Activated CD8-positive, alpha-beta memory T cell treated with anti-CD3 and anti-CD28 coated beads, Interleukin-2, amount 50 U/mL, for 24 hours (primary cell): ENCODE measurements around the gene MAP3K5.
"Not testable (repeated sequence)": the region's sequence is repeated elsewhere in the genome, so short reads cannot be mapped to it uniquely, and the experiment has no call there.

ENCODE experiments used
- DNase-seq: peaks from one replicate; pipeline ENCODE4 v3.0.0-alpha.2; 2020; ENCODE audit errors: extremely low read depth

The MAP3K5 gene

GRCh38 chr6:136725124-136725523 lies 67.2 kb downstream of the MAP3K5 start:
- no peak for DNase-seq

DNA sequence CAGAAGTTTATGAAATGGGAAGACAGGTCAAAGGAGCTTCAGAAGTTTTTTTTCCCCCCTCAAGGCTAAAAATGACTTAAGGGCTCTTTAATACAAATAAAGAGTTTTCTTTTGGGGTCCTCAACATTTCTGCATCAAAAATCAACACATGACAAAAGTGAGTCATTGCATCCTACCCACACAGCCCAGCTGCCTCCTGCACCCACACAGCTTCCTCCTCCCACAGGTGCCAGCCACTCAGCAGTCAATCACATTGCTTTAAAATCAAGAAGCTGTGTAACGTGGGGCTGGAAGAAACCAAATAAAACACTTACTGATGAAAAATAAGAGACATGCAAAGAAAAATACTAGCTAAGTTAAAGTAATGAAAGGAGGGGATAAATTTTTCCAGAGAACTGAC lies 68.5 kb downstream of the MAP3K5 start:
- DNase-seq, result no peak

DNA sequence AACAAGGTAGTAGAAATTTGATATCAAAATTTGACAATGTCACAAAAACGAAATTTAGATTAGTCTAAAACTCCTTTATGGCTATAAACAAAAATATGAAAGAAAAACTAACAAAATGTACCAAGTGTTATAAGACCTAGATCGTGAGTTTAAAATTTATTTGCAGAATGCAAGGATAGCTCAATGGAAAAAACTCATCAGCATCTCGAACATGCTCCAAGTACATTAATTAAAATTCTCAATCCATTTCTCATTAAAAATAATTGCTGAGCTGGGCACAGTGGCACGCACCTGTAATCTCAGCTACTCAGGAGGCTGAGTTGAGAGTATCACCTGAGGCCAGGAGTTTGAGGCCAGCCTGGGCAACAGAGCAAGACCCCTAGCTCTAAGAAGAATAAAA lies 70.8 kb downstream of the MAP3K5 start:
- no peak for DNase-seq

DNA sequence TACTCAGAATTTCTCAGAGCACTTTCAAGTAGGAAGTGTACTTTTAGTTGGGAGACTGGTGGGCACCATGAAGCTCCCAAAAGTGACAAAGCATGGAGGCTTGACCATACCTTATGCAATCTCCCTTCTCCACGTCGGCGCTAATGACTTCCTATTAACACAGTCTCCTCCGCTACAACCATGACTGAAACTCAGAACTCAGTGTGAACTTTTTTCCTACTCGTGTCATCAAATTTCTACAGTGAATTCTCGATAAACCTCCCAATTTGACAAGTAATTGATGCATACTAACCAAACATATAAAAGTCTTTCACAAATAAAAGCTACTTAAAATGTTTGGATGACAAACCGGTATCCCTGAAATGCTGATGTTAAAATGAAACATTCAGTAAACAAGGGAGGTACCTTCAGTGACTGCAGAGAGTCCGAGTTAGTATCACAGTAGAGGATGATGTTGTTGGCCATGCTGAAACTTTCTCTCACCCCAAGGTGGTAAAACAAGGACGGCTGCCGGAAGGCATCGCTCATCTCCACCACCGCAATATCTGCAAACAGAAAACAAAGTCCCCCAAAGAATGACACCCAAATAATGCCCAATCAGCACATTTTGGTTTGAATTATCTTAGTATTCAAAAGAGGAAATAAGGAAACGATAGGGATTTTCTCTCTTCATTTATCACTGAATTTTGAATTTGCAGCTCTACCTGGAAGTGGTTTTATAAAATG lies 72.1 kb downstream of the MAP3K5 start:
- DNase-seq, result no peak

- DNase-seq, result no peak
These were observed 72.8 kb downstream of the MAP3K5 start for GRCh38 chr6:136719280-136720044.

DNA sequence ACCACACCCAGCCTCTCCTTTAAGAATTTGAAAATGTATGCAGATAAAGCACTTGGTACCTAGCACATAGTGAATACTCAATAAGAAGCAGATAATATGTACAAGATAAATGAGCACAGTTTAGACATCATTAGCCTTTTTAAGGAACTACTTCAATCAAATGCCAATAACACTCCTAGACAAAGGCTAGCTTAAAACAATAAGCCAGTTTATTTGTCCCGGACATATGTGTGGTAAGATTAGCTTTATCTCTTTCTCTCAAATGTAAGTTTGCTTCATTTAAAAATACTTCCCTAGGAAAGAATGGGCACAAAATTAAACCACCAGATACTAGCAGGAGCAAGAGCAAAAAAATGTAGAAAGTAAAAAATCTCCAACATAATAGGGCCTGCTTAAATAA lies 73.8 kb downstream of the MAP3K5 start:
- DNase-seq, result no peak

- no peak for DNase-seq
These were observed 74.6 kb downstream of the MAP3K5 start for GRCh38 chr6:136717716-136717990.

- no peak for DNase-seq
These were observed 75.2 kb downstream of the MAP3K5 start for GRCh38 chr6:136716917-136717715.

GRCh38 chr6:136712642-136713041 lies 79.6 kb downstream of the MAP3K5 start:
- not testable (repeated sequence) for DNase-seq

GRCh38 chr6:136711644-136712043 lies 80.6 kb downstream of the MAP3K5 start:
- DNase-seq, result no peak

DNA sequence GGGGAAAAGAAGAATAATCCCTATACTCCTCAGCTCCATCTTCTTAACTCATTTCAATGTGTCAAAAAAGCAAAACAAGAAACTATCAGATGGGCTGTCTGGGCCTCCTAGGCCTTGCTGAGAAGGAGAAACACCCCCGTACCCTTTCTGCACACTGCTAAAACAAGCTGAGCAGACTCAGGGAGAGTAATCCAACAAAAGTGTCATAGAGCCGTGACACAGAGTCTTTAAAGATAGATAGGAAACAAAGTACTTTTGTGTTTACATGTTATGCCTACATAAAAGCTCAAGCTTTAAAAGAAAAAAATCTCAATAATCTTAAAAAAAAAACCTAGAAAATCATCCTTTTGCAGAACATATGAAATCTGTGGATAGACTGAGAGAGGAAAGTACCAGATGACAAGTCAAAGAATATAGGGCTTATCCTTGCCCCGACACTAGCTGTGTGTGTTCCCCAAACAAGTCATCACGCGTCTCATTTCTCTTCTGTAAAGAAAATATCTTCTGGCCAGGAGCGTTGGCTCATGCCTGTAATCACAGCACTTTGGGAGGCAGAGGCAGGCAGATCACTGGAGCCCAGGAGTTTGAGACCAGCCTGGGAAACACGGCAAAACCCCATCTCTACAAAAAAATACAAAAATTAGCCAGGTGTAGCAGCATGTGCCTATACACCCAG lies 81.3 kb downstream of the MAP3K5 start:
- no peak for DNase-seq

- no peak for DNase-seq
These were observed 82.8 kb downstream of the MAP3K5 start for GRCh38 chr6:136709429-136709828.

DNA sequence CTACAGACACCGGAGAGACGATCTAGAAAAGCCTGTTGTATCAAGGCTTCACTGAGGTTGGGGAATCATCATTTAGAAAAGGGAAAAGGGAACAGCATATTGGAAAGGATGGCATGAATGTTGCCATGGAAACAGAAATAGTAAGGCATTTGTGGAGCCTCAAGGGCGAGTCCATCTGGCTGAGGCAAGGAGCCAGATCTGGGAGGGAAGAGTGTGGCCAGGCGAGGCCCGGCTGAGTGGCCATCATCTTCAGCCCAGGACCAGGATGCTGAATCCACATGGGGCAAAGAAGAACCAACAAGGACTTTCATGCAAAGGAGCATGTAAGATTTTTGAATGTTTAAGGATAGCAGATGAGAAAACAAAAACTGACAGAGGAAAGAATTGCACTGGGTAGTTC lies 85.8 kb downstream of the MAP3K5 start:
- no peak for DNase-seq

DNA sequence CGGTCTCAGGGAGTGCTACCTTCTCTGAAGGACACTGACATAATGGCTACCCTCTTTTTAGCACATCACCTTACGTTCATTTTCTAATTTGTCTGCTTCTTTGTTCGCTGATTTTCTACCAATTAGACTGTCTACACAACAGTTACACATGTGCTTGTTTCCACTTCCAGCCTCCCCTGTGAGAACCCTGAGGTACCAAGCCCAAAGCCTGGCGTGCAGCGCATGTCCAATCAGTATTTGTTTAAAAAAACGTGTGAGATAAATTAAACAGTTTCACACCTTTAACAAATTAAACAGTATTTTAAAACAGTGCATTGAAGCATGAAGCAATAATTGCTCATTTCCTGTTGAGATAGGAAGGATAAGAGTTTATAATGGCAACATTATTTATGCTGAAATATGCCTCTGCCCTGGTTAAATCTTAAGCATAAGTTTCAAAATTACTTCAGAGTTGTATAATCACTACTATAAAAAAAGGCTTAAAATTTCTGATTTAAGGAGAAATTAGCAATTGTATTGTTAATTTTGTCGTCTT lies 88.9 kb downstream of the MAP3K5 start:
- no peak for DNase-seq

DNA sequence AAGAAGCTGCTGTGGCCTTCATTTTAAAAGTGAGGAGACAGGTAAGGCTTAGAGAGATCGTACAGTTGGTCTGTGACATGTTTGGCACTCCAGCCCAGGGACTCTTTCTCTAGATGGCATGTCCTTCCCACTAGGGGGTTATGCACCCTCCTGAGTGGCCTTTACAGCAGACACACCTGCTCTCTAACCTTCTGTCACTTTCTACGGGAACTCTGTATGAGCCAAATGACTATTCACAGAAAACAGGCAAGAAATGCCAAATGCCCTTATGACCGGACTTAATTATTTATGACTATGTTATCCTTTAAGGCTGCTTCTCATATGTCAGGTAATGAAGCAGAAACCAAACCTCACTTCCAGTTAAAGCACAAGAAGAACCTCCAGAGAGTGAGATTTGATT lies 91.2 kb downstream of the MAP3K5 start:
- DNase-seq, result no peak

GRCh38 chr6:136699358-136699757 lies 92.9 kb downstream of the MAP3K5 start:
- no peak for DNase-seq

GRCh38 chr6:136696783-136697364 lies 95.4 kb downstream of the MAP3K5 start:
- DNase-seq, result no peak

GRCh38 chr6:136696238-136696637 lies 96.0 kb downstream of the MAP3K5 start:
- DNase-seq, result no peak

GRCh38 chr6:136695412-136695811 lies 96.9 kb downstream of the MAP3K5 start:
- DNase-seq, result no peak

DNA sequence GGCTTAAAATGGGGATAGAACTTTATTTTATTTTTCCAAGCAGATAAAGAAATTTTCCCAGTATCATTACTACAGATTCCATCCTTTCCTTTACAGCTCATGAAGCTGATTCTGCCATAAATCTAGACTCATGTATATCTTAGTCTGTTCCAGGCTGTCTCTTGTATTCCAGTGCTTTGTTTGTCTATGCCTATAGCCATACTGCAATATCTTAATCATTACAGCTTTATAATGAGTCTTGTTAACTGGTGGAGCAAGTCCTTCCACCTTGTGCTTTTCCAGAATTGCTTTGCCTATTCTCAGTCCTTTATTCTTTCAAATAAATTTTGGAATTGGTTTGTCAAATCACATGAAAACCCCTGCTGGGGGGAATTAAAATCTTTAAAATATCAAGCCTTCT lies 99.2 kb downstream of the MAP3K5 start:
- no peak for DNase-seq

DNA sequence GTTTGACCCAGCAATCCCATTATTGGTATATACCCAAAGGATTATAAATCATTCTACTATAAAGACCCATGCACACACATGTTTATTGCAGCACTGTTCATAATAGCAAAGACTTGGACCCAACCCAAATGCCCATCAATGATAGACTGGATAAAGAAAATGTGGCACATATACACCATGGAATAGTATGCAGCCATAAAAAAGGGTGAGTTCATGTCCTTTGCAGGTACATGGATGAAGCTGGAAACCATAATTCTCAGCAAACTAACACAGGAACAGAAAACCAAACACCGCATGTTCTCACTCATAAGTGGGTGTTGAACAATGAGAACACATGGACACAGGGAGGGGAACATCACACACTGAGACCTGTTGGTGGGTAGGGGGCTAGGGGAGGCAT lies 104.4 kb downstream of the MAP3K5 start:
- not testable (repeated sequence) for DNase-seq
